ENCODE results near the gene KDM4D.

DNA sequence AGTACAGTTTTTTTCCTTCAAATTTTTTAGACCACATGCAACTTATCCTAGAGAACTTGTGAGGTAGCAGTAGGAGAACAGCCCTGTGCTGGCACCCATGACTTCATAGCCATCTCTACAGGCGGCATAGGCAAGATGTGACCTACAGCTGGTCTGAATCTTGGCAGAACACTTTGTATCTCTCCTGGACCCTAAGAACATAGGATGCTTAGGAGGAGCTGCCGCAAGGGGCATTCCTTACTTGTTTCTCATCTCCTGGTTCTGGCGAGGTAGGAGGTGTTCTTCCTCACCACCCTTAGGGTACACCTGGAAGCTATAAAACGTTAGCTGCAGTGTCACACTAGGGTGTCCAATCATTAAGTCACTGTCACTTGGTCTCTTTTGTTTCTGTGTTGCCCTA lies 16.5 kb upstream of the KDM4D start:
- TF ChIP-seq, protein P1, sequence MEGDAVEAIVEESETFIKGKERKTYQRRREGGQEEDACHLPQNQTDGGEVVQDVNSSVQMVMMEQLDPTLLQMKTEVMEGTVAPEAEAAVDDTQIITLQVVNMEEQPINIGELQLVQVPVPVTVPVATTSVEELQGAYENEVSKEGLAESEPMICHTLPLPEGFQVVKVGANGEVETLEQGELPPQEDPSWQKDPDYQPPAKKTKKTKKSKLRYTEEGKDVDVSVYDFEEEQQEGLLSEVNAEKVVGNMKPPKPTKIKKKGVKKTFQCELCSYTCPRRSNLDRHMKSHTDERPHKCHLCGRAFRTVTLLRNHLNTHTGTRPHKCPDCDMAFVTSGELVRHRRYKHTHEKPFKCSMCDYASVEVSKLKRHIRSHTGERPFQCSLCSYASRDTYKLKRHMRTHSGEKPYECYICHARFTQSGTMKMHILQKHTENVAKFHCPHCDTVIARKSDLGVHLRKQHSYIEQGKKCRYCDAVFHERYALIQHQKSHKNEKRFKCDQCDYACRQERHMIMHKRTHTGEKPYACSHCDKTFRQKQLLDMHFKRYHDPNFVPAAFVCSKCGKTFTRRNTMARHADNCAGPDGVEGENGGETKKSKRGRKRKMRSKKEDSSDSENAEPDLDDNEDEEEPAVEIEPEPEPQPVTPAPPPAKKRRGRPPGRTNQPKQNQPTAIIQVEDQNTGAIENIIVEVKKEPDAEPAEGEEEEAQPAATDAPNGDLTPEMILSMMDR (conservative IDR thresholded peaks at IDR 0.05; ENCODE audit: low read length): no peak
- no peak for TF ChIP-seq EZH2phosphoT487 (IDR thresholded peaks at IDR 0.05; ENCODE audit: borderline replicate concordance)

Data from Loucy (cell line).